GM21825 (cell line): ENCODE data around the gene CNPY2.

ENCODE experiments used
- ATAC-seq: cut with Tn5 transposase; IDR thresholded peaks from one replicate; pipeline ENCODE4 v1.9.1; 2021; ENCODE audit warnings: mild to moderate bottlenecking, moderate library complexity; ENCODE audit not compliant: unreplicated experiment

Gene CNPY2

GRCh38 chr12:56260380-56260779, 55.4 kb downstream of the CNPY2 start:
- ATAC-seq = no peak
